ENCODE results near the gene PANK1. TPM values are rescaled to one million over a fixed set of nuclear protein-coding genes. Genes with fewer than 3 reads are reported as not detected.
A peak's percentile ranks its signal among the peaks of the same experiment; 100 is the strongest.

Gene PANK1
- total RNA-seq, 4 donors from 2014 or later, result 4.6 to 51.6 (median 36.1) TPM

DNA sequence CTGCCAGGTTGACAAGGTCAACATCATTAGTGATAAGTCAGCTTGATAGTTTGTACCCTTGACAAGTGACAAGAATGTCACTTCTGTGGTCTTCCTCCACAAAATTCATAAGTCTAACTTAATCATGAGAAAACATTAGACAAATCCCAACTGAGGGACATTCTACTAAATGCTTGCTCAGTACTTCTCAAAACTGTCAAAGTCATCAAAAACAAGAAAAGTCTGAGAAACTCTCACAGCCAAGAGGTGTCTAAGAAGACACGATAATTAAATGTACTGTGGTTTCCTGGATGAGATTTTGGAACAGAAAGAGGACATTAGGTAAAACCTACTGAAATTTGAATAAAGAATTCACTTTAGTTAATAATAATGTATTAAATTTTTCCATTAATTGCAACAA lies 79.9 kb downstream of the PANK1 start:
- 59 to 80% methylated on average over 1 of the region's 1 CpG for WGBS, 2 donors (ENCODE audit: low coverage in 1 of 2)
- intact Hi-C loops (cut with DNase I; ENCODE audit: low total_unique reads), result no loop called here

DNA sequence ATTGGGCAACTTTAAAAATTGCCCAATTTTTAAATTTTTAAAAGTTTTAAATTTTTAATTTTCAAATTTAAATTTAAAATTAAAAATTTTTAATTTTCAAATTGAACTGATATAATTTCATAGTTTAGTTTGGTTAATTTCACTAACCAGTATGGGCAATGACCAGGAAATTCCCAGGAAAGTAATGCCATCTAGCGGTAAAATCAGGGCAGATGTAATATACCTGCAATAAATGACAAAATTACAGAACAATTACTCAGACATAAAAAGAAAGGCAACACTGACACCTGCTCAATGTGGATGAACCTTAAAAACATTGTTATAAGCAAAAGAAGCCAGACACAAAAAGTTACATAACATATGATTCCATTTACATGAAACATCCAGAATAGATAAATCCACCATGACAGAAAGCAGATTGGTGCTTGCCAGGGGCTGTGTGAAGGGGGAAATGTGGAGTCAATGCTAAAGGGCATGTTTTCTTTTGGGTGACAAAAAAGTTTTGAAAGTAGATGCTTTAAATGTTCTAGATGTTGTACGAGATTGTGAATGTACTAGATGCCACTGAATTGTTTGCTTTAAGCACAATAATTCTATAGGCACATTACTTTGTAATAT lies 81.1 kb downstream of the PANK1 start:
- no peak for DNase-seq
- no peaks in the 10 kb centered on the region for H3K36me3 ChIP-seq

More for the DNA sequence above, 79.9 kb downstream of the PANK1 start:
- no peaks in the 10 kb centered on the region for H3K36me3 ChIP-seq
- in situ Hi-C loops (cut with MboI; ENCODE audit: low pct_ligation_motif_present in 1 of 4, low pct_unique_long_range_greater_than_20kb in 1 of 4, low sequenced_read_pairs in 3 of 4), result loop anchor here in 1 of 4 donors (5.0 kb wide), 1 partner anchor 308 kb away; no protein-coding TSS in a partner anchor
- no peak overlapping the region for H3K4me3 ChIP-seq
- H3K9me3 ChIP-seq, result no peaks in the 10 kb centered on the region
- TF ChIP-seq EP300 (IDR thresholded peaks at IDR 0.05; ENCODE audit: low read depth) (no peak), POLR2A (IDR thresholded peaks at IDR 0.05) (no peak), POLR2AphosphoS5 (IDR thresholded peaks at IDR 0.05) (no peak)
- TF ChIP-seq, protein P1, sequence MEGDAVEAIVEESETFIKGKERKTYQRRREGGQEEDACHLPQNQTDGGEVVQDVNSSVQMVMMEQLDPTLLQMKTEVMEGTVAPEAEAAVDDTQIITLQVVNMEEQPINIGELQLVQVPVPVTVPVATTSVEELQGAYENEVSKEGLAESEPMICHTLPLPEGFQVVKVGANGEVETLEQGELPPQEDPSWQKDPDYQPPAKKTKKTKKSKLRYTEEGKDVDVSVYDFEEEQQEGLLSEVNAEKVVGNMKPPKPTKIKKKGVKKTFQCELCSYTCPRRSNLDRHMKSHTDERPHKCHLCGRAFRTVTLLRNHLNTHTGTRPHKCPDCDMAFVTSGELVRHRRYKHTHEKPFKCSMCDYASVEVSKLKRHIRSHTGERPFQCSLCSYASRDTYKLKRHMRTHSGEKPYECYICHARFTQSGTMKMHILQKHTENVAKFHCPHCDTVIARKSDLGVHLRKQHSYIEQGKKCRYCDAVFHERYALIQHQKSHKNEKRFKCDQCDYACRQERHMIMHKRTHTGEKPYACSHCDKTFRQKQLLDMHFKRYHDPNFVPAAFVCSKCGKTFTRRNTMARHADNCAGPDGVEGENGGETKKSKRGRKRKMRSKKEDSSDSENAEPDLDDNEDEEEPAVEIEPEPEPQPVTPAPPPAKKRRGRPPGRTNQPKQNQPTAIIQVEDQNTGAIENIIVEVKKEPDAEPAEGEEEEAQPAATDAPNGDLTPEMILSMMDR (IDR thresholded peaks at IDR 0.05), result no peak
- no peaks in the 10 kb centered on the region for H3K27me3 ChIP-seq
- no peak overlapping the region for H3K27ac ChIP-seq
- H3K4me1 ChIP-seq, result no peaks in the 10 kb centered on the region
- DNase-seq, result no peak

DNA sequence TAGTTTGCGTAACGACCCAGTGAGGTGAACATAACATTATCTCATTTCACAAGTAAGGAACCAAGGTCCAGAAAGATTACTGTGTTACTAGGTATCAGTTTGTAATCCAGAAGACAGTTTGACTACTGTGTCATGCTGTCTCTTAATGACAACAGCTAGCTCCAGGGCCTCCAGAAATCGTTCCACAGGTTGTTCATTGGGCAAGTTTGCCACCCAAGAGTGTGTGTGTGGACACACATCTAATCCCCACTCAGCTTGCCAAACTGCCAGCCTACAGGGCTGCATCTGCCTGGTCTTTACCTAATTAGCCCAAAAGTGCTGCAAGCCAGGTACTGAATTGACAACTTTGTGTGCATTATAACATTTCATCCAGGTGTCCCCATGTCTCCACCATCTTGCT lies 81.7 kb downstream of the PANK1 start:
- in situ Hi-C loops (cut with MboI; ENCODE audit: low pct_ligation_motif_present in 1 of 4, low pct_unique_long_range_greater_than_20kb in 1 of 4, low sequenced_read_pairs in 3 of 4), result loop anchor here in 2 of 4 donors (5.0 kb wide), 2 partner anchors 131 to 136 kb away; no protein-coding TSS in a partner anchor
- no peak overlapping the region for H3K27ac ChIP-seq
- DNase-seq, result no peak
- WGBS, 2 donors (ENCODE audit: low coverage in 1 of 2), result 94 to 100% methylated on average over 3 of the region's 3 CpGs
- no peaks in the 10 kb centered on the region for H3K27me3 ChIP-seq
- no peak overlapping the region for H3K4me3 ChIP-seq
- TF ChIP-seq, protein P1 (IDR thresholded peaks at IDR 0.05), result no peak
- TF ChIP-seq EP300 (IDR thresholded peaks at IDR 0.05; ENCODE audit: low read depth), result no peak
- no peak for TF ChIP-seq POLR2A (IDR thresholded peaks at IDR 0.05)
- TF ChIP-seq POLR2AphosphoS5 (IDR thresholded peaks at IDR 0.05), result no peak
- intact Hi-C loops (cut with DNase I; ENCODE audit: low total_unique reads), result loop anchor here (5.0 kb wide), 1 partner anchor 136 kb away; no protein-coding TSS in a partner anchor
- H3K36me3 ChIP-seq, result no peaks in the 10 kb centered on the region
- H3K4me1 ChIP-seq, result no peaks in the 10 kb centered on the region
- H3K9me3 ChIP-seq, result no peaks in the 10 kb centered on the region

More for the DNA sequence above, 81.1 kb downstream of the PANK1 start:
- Histone ChIP-seq H3K27me3 (no peaks in the 10 kb centered on the region), H3K9me3 (no peaks in the 10 kb centered on the region), H3K4me1 (no peaks in the 10 kb centered on the region), H3K4me3 (no peak overlapping the region), H3K27ac (no peak overlapping the region)
- no peak for TF ChIP-seq POLR2A (IDR thresholded peaks at IDR 0.05)
- TF ChIP-seq, protein P1 (IDR thresholded peaks at IDR 0.05), result peak; percentile 69 to 86 (median 76)
- in situ Hi-C loops (cut with MboI; ENCODE audit: low pct_ligation_motif_present in 1 of 4, low pct_unique_long_range_greater_than_20kb in 1 of 4, low sequenced_read_pairs in 3 of 4), result loop anchor here in 2 of 4 donors (5.0 kb wide), 2 partner anchors 132 to 137 kb away; no protein-coding TSS in a partner anchor
- intact Hi-C loops (cut with DNase I; ENCODE audit: low total_unique reads), result loop anchor here (5.0 kb wide), 1 partner anchor 137 kb away; no protein-coding TSS in a partner anchor
- WGBS, 2 donors (ENCODE audit: low coverage in 1 of 2), result 7 to 12% methylated on average over 2 of the region's 2 CpGs

DNA sequence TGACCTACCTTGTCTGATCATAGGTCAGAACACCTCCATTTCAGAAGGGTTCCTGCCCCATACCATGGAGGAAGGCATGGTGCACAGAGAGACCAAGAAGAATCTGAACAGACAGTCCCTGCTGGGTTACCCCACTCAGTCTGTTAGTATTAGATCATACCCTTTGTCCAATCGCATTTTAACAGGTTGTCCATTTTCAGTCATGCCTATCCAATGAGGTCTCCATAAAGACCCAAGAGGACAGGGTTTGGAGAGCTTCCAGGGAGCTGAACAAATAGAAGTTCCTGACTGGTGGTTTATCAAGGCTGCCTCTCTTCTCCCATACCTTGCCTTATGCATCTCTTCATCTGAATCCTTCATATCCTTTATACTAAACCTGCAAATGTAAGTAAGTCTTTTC lies 88.4 kb downstream of the PANK1 start:
- Histone ChIP-seq H3K36me3 (no peaks in the 10 kb centered on the region), H3K4me1 (no peaks in the 10 kb centered on the region), H3K9me3 (no peaks in the 10 kb centered on the region), H3K27ac (no peak overlapping the region), H3K4me3 (no peak overlapping the region), H3K27me3 (no peaks in the 10 kb centered on the region)
- in situ Hi-C loops (cut with MboI; ENCODE audit: low pct_ligation_motif_present in 1 of 4, low pct_unique_long_range_greater_than_20kb in 1 of 4, low sequenced_read_pairs in 3 of 4), result loop anchor here in 3 of 4 donors (10.0 kb wide), 2 partner anchors 132 to 302 kb away; partner anchors contain the start of gene LIPA (in 1 of the 3)
- no peak for DNase-seq
- intact Hi-C loops (cut with DNase I; ENCODE audit: low total_unique reads), result no loop called here
- TF ChIP-seq POLR2A (IDR thresholded peaks at IDR 0.05), result no peak
- no peak for TF ChIP-seq EP300 (IDR thresholded peaks at IDR 0.05; ENCODE audit: low read depth)
- TF ChIP-seq, protein P1 (IDR thresholded peaks at IDR 0.05), result no peak
- TF ChIP-seq POLR2AphosphoS5 (IDR thresholded peaks at IDR 0.05), result no peak
- 92 to 94% methylated on average over 1 of the region's 1 CpG for WGBS, 2 donors (ENCODE audit: low coverage in 1 of 2)

All from transverse colon (tissue), 4 donors.